SK-N-SH (cell line): Measurements from ENCODE around the gene SYT13. TPM values are rescaled to one million over a fixed set of nuclear protein-coding genes. Genes with fewer than 3 reads are reported as not detected.

Experiments used
- CTCF ChIA-PET: fragments of 300-600, 350-600 bp; formaldehyde crosslinking; extraction: SDS; loops from one replicate; lab custom pipeline; 2021; lab: Yijun Ruan, JAX
- POLR2A ChIA-PET: fragments of 350-600 bp; sonication (Branson Sonifier 250); formaldehyde crosslinking; extraction: SDS; loops from one replicate; lab custom pipeline; 2020; ENCODE audit warnings: antibody characterized with exemption, inconsistent platforms; lab: Yijun Ruan, JAX
- DNase-seq: peaks from one replicate; pipeline ENCODE4 v3.0.0; 2012
- H2AFZ ChIP-seq: fragments of 200-600 bp; sonication (generic); 2 replicates; pipeline ENCODE4 v1.8.1; 2016; ENCODE audit warnings: antibody characterized with exemption, mild to moderate bottlenecking, low read depth
- H3F3A ChIP-seq: fragments of 200-600 bp; sonication (generic); replicated peaks from 2 replicates; pipeline ENCODE3; 2016; ENCODE audit warnings: antibody characterized with exemption, mild to moderate bottlenecking; ENCODE audit not compliant: insufficient read depth
- H3K27ac ChIP-seq, 2 experiments: fragments of 200-500 bp in 1 of 2; fragments of 200-600 bp in 1 of 2; sonication (Bioruptor generic) in 1 of 2; sonication (generic), shearing (Covaris generic) in 1 of 2; 2 replicates each; pipeline versions ENCODE4 v1.5.1 to v1.6.1; 2014 to 2016; ENCODE audit warnings: low read depth in 2 of 2, inconsistent platforms in 1 of 2, low read length in 1 of 2, mild to moderate bottlenecking in 1 of 2, mixed read lengths in 1 of 2
- H3K27me3 ChIP-seq: fragments of 200-600 bp; sonication (generic), shearing (Covaris generic); 2 replicates; pipeline ENCODE4 v1.6.1; 2016; ENCODE audit warnings: mixed run types; ENCODE audit not compliant: insufficient read depth
- H3K36me3 ChIP-seq, 2 experiments: fragments of 200-500 bp in 1 of 2; fragments of 200-600 bp in 1 of 2; sonication (Bioruptor generic) in 1 of 2; sonication (generic) in 1 of 2; replicated peaks in 1 of 2; 2 replicates each; pipeline versions ENCODE3 to v1.5.1; 2014 to 2016; ENCODE audit warnings: low read length in 1 of 2, mild to moderate bottlenecking in 1 of 2; ENCODE audit not compliant: insufficient read depth in 2 of 2, control insufficient read depth in 1 of 2
- H3K4me1 ChIP-seq, 2 experiments: fragments of 200-500 bp in 1 of 2; fragments of 200-600 bp in 1 of 2; sonication (Bioruptor generic) in 1 of 2; sonication (generic), shearing (Covaris generic) in 1 of 2; 2 replicates each; pipeline versions ENCODE4 v1.5.1 to v1.6.1; 2014 to 2016; ENCODE audit warnings: low read depth in 1 of 2, low read length in 1 of 2, mixed run types in 1 of 2; ENCODE audit not compliant: insufficient read depth in 2 of 2, control insufficient read depth in 1 of 2
- H3K4me2 ChIP-seq: fragments of 200-600 bp; sonication (generic), shearing (Covaris generic); 2 replicates; pipeline ENCODE4 v1.6.1; 2017; ENCODE audit warnings: mixed run types
- H3K4me3 ChIP-seq, 2 experiments: fragments of 200-500 bp in 1 of 2; fragments of 200-600 bp in 1 of 2; sonication (Bioruptor generic) in 1 of 2; sonication (generic), shearing (Covaris generic) in 1 of 2; 2 replicates each; pipeline versions ENCODE4 v1.5.1 to v1.8.1; 2014 to 2016; ENCODE audit warnings: low read depth in 2 of 2, inconsistent platforms in 1 of 2, low read length in 1 of 2, mild to moderate bottlenecking in 1 of 2, mixed read lengths in 1 of 2, moderate library complexity in 1 of 2
- H3K79me2 ChIP-seq: fragments of 200-600 bp; sonication (generic); 2 replicates; pipeline ENCODE4 v1.8.1; 2017; ENCODE audit warnings: mild to moderate bottlenecking; ENCODE audit not compliant: insufficient read depth
- H3K9ac ChIP-seq: fragments of 200-600 bp; sonication (generic); 2 replicates; pipeline ENCODE4 v1.6.1; 2017; ENCODE audit warnings: mixed run types
- H3K9me2 ChIP-seq: fragments of 200-600 bp; sonication (generic); 2 replicates; pipeline ENCODE4 v1.6.1; 2017; ENCODE audit warnings: mixed run types
- H3K9me3 ChIP-seq: fragments of 200-600 bp; sonication (generic); 2 replicates; pipeline ENCODE4 v1.6.1; 2017; ENCODE audit warnings: mixed run types, mild to moderate bottlenecking, moderate library complexity
- H4K20me1 ChIP-seq: fragments of 200-600 bp; sonication (generic); 2 replicates; pipeline ENCODE4 v1.6.1; 2017; ENCODE audit warnings: mild to moderate bottlenecking, mixed run types; ENCODE audit not compliant: insufficient read depth
- CHD2 ChIP-seq: fragments of 150-350 bp; IDR thresholded peaks from 2 replicates; pipeline ENCODE4 v1.6.1; 2018; ENCODE audit warnings: low read length; ENCODE audit not compliant: partially characterized antibody
- EP300 ChIP-seq, 2 experiments: IDR thresholded peaks; 2 replicates each; pipeline versions ENCODE4 v1.4.0 to v1.6.1; 2012; ENCODE audit warnings: borderline replicate concordance in 1 of 2, low read depth in 1 of 2, low read length in 1 of 2
- EZH2phosphoT487 ChIP-seq: fragments of 200-600 bp; sonication (generic); IDR thresholded peaks from 2 replicates; pipeline ENCODE4 v1.6.1; 2017; ENCODE audit warnings: low read depth, mixed run types, mild to moderate bottlenecking, antibody characterized with exemption, moderate library complexity, borderline replicate concordance
- FOXJ3 ChIP-seq: sonication (generic); formaldehyde crosslinking; IDR thresholded peaks from 2 replicates; pipeline ENCODE4 v1.5.1; 2020; ENCODE audit warnings: mild to moderate bottlenecking, missing genetic modification reagents
- IRF3 ChIP-seq: fragments of 150-350 bp; IDR thresholded peaks from 2 replicates; pipeline ENCODE4 v1.6.1; 2016; ENCODE audit warnings: mild to moderate bottlenecking, low read depth, low read length
- MAX ChIP-seq: IDR thresholded peaks from 2 replicates; pipeline ENCODE4 v1.4.0; 2012; ENCODE audit warnings: low read depth
- MEF2A ChIP-seq: IDR thresholded peaks from 2 replicates; pipeline ENCODE4 v1.4.0; 2012; ENCODE audit warnings: low read depth, borderline replicate concordance
- MXI1 ChIP-seq: IDR thresholded peaks from 2 replicates; pipeline ENCODE4 v1.6.1; 2012; ENCODE audit warnings: mild to moderate bottlenecking, low read depth, low read length, improper control_type of control experiment
- NFIC ChIP-seq: IDR thresholded peaks from 2 replicates; pipeline ENCODE4 v1.4.0; 2012; ENCODE audit warnings: borderline replicate concordance
- RAD21 ChIP-seq: IDR thresholded peaks from 2 replicates; pipeline ENCODE4 v1.6.1; 2012; ENCODE audit warnings: mild to moderate bottlenecking, low read length
- RCOR1 ChIP-seq: fragments of 150-350 bp; IDR thresholded peaks from 2 replicates; pipeline ENCODE4 v1.6.1; 2017; ENCODE audit warnings: antibody characterized with exemption, low read length
- SMC3 ChIP-seq: IDR thresholded peaks from 2 replicates; pipeline ENCODE4 v1.6.1; 2012; ENCODE audit warnings: low read depth, low read length, improper control_type of control experiment
- TAF1 ChIP-seq: IDR thresholded peaks from 2 replicates; pipeline ENCODE4 v1.6.1; 2012; ENCODE audit warnings: low read depth, mild to moderate bottlenecking, low read length, moderate library complexity, borderline replicate concordance
- TCF12 ChIP-seq: IDR thresholded peaks from 2 replicates; pipeline ENCODE4 v1.4.0; 2012
- TEAD4 ChIP-seq: IDR thresholded peaks from 2 replicates; pipeline ENCODE4 v1.4.0; 2012; ENCODE audit warnings: mild to moderate bottlenecking, borderline replicate concordance; ENCODE audit not compliant: insufficient read depth
- USF2 ChIP-seq: fragments of 150-350 bp; IDR thresholded peaks from 2 replicates; pipeline ENCODE4 v1.6.1; 2017; ENCODE audit warnings: antibody characterized with exemption, low read length, low read depth, borderline replicate concordance
- WGBS: methylation state at CpG from one replicate; pipeline ENCODE4 v1.1.6; 2017; ENCODE audit warnings: low lambda C conversion rate; 5-methylcytosine and 5-hydroxymethylcytosine counted together
- polyA plus RNA-seq, 3 experiments: library from polyadenylated mRNA; depleted of rRNA; stranded (reverse); fragments of >200 nt; gene quantifications; 2 replicates each; pipeline ENCODE4 v1.2.3, GENCODE V29; 2012
- TF ChIP-seq, protein P1 (sequence below): fragments of 200-600 bp; sonication (generic); IDR thresholded peaks from 2 replicates; pipeline ENCODE4 v1.6.1; 2017; ENCODE audit warnings: antibody characterized with exemption, mild to moderate bottlenecking, moderate library complexity

The SYT13 gene
- polyA plus RNA-seq, 1 of the 3 experiments (the other 2 are of a cell fraction): not detected

GRCh38 chr11:45226901-45227300 lies 59.2 kb downstream of the SYT13 start (continued):
- TF ChIP-seq FOXJ3 (CRISPR knock-in tag) (no peak), IRF3 (no peak), TCF12 (no peak), SMC3 (no peak), MEF2A (no peak), MAX (no peak)
- TF ChIP-seq, all 33 proteins: peak for 0

DNA sequence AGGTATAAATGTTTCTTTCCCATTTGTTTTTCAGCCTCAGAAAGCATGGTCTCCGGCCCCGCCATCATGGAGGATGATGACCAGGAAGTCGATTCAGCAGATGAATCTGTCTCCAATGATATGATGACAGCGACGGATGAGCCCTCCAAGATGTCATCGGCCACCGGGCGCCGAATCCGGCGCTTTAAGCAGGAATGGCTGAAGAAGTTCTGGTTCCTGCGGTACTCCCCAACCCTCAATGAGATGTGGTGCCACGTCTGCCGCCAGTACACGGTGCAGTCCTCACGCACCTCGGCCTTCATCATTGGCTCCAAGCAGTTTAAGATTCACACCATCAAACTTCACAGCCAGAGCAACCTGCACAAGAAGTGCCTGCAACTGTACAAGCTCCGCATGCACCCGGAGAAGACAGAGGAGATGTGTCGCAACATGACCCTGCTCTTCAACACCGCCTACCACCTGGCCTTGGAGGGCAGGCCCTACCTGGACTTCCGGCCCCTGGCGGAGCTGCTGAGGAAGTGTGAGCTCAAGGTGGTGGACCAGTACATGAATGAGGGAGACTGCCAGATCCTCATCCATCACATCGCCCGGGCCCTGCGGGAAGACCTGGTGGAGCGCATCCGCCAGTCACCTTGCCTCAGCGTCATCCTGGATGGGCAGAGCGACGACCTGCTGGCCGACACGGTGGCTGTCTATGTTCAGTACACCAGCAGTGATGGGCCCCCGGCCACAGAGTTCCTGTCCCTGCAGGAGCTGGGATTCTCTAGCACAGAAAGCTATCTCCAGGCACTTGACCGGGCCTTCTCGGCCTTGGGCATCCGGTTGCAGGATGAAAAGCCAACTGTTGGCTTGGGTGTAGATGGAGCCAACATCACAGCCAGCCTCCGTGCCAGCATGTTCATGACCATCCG lies 59.9 kb downstream of the SYT13 start:
- Histone ChIP-seq H3K9ac (no peak overlapping the region), H3K27ac (no peak overlapping the region), H3K79me2 (no peaks in the 10 kb centered on the region), H3K4me1 (no peaks in the 10 kb centered on the region), H3F3A (no peaks in the 10 kb centered on the region), H2AFZ (no peak overlapping the region), H3K27me3 (no peaks in the 10 kb centered on the region), H4K20me1 (no peaks in the 10 kb centered on the region), H3K36me3 (peaks cover 0 to 14% of the 10 kb centered on the region in 2 experiments), H3K9me3 (no peaks in the 10 kb centered on the region), H3K9me2 (no peaks in the 10 kb centered on the region), H3K4me3 (no peak overlapping the region), H3K4me2 (no peak overlapping the region)
- ChIA-PET POLR2A (no interaction called here), CTCF (interaction anchor here (1.1 to 1.3 kb wide), 2 partner anchors 14 to 116 kb away, joined by 3 to 4 read pairs; no protein-coding TSS in a partner anchor)
- no peak for DNase-seq
- TF ChIP-seq CHD2 (no peak), USF2 (no peak), MAX (no peak), MXI1 (no peak)
- 93% methylated on average over 24 of the region's 39 CpGs for WGBS

DNA sequence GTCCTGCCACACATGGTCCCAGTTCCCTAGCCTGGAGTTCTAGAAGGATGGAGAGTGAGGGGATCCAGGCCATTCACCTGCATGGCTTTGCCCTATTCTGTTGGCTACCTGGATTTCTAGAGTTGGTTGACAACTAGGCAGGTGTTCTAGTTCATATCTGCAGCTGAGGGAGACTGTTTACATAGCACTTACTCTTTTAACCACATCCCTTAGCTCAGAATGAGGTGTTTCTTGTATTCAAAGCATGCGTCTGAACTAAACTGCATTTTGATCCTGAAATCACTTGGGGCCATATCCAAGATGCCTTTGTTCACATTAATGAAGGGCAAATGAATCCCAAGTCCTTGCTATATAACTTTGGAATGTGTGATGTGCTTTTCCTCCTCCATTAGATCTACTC lies 60.9 kb downstream of the SYT13 start:
- CTCF ChIA-PET: interaction anchor here (1.3 kb wide), 1 partner anchor 15 kb away, joined by 3 read pairs; no protein-coding TSS in a partner anchor
- no peak overlapping the region for H3K4me3 ChIP-seq
- no peak for TF ChIP-seq MAX
- no peak for TF ChIP-seq CHD2
- TF ChIP-seq, protein P1, sequence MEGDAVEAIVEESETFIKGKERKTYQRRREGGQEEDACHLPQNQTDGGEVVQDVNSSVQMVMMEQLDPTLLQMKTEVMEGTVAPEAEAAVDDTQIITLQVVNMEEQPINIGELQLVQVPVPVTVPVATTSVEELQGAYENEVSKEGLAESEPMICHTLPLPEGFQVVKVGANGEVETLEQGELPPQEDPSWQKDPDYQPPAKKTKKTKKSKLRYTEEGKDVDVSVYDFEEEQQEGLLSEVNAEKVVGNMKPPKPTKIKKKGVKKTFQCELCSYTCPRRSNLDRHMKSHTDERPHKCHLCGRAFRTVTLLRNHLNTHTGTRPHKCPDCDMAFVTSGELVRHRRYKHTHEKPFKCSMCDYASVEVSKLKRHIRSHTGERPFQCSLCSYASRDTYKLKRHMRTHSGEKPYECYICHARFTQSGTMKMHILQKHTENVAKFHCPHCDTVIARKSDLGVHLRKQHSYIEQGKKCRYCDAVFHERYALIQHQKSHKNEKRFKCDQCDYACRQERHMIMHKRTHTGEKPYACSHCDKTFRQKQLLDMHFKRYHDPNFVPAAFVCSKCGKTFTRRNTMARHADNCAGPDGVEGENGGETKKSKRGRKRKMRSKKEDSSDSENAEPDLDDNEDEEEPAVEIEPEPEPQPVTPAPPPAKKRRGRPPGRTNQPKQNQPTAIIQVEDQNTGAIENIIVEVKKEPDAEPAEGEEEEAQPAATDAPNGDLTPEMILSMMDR: no peak
- no peak for TF ChIP-seq MEF2A
- TF ChIP-seq TAF1: no peak
- no peak for TF ChIP-seq TEAD4
- TF ChIP-seq EP300 (IDR thresholded peaks at IDR 0.05; ENCODE audit: borderline replicate concordance in 1 of 2, low read depth in 1 of 2, low read length in 1 of 2): no peak
- TF ChIP-seq RAD21: no peak
- TF ChIP-seq MXI1: no peak
- TF ChIP-seq NFIC: no peak
- TF ChIP-seq RCOR1: no peak
- TF ChIP-seq USF2: no peak
- no peak for TF ChIP-seq EZH2phosphoT487

More for the DNA sequence above, 60.9 kb downstream of the SYT13 start:
- Histone ChIP-seq H3K4me2 (no peak overlapping the region), H4K20me1 (no peaks in the 10 kb centered on the region), H3K9me2 (no peaks in the 10 kb centered on the region), H3K79me2 (no peaks in the 10 kb centered on the region), H3F3A (no peaks in the 10 kb centered on the region), H3K4me1 (no peaks in the 10 kb centered on the region), H3K36me3 (peaks cover 0 to 19% of the 10 kb centered on the region in 2 experiments), H3K9me3 (no peaks in the 10 kb centered on the region), H3K27ac (no peak overlapping the region), H3K9ac (no peak overlapping the region), H3K27me3 (no peaks in the 10 kb centered on the region), H2AFZ (no peak overlapping the region)
- POLR2A ChIA-PET: no interaction called here
- 85% methylated on average over 1 of the region's 1 CpG for WGBS
- no peak for DNase-seq
